Activated naive CD4-positive, alpha-beta T cell treated with anti-CD3 and anti-CD28 coated beads, Interleukin-2, amount 50 U/mL, for 24 hours (primary cell): ENCODE measurements around the gene ZBTB32.
"Not testable (repeated sequence)": the region's sequence is repeated elsewhere in the genome, so short reads cannot be mapped to it uniquely, and the experiment has no call there.

Experiments
- H3K27ac Mint-ChIP-seq: one replicate; pipeline ENCODE4 v1.8.0; 2021; ENCODE audit warnings: mild to moderate bottlenecking, mixed read lengths
- H3K27me3 Mint-ChIP-seq: one replicate; pipeline ENCODE4 v1.8.0; 2021; ENCODE audit warnings: mixed read lengths
- H3K36me3 Mint-ChIP-seq: one replicate; pipeline ENCODE4 v1.8.0; 2021; ENCODE audit warnings: mixed read lengths
- H3K4me1 Mint-ChIP-seq: one replicate; pipeline ENCODE4 v1.8.0; 2021; ENCODE audit warnings: mixed read lengths
- H3K4me3 Mint-ChIP-seq: one replicate; pipeline ENCODE4 v1.8.0; 2021; ENCODE audit warnings: mild to moderate bottlenecking, mixed read lengths
- H3K9me3 Mint-ChIP-seq: one replicate; pipeline ENCODE4 v1.8.0; 2021; ENCODE audit warnings: mixed read lengths

Gene ZBTB32

DNA sequence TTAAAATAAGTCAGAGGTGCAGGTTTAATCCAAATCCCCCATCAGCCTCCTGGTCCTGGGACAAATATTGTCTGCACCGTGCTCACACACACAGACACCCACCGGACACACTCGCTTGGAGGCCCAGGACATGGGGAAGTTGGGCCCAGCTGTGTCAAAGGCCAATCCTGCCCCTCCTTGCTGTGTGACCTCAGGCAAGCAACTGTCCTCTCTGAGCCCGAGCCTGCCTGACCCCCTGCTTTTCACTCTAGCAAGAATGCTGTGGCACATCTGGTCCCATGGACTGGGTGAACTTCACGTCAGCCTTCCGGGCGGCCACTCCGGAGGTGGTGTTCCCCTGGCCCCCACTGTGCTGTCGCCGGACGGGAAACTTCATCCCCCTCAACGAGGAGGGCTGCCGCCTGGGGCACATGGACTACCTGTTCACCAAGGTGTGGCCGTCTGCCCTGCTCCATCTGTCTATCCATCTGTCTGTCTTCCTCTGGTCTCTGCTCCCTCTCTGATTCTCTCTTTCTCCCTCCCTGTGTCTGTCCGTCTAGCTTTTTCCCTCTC lies 28.7 kb upstream of the ZBTB32 start:
- Mint-ChIP-seq H3K27me3 (peaks cover 9% of the 10 kb centered on the region), H3K4me3 (no peak overlapping the region), H3K9me3 (no peaks in the 10 kb centered on the region), H3K27ac (no peak overlapping the region), H3K36me3 (no peaks in the 10 kb centered on the region), H3K4me1 (peaks cover 8% of the 10 kb centered on the region)

DNA sequence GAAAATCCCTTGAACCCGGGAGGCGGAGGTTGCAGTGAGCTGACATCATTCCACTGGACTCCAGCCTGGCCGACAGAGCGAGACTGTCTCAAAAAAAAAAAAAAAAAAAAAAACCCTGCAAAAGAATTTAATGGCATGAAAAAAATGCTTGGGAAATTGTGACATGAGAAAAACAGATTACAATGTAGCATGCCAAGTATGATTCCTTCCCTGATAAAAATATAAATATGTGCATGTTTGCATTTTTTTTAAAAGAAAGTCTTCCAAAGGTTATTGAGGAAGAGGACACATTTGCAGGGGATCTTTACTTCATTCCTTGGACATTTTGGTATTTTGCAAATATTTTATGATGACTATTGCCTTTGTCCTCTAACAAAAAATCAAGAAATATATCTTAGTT lies 14.5 kb upstream of the ZBTB32 start:
- no peaks in the 10 kb centered on the region for H3K36me3 Mint-ChIP-seq
- no peak overlapping the region for H3K27ac Mint-ChIP-seq
- no peaks in the 10 kb centered on the region for H3K9me3 Mint-ChIP-seq
- no peaks in the 10 kb centered on the region for H3K27me3 Mint-ChIP-seq
- no peaks in the 10 kb centered on the region for H3K4me1 Mint-ChIP-seq
- H3K4me3 Mint-ChIP-seq = no peak overlapping the region

DNA sequence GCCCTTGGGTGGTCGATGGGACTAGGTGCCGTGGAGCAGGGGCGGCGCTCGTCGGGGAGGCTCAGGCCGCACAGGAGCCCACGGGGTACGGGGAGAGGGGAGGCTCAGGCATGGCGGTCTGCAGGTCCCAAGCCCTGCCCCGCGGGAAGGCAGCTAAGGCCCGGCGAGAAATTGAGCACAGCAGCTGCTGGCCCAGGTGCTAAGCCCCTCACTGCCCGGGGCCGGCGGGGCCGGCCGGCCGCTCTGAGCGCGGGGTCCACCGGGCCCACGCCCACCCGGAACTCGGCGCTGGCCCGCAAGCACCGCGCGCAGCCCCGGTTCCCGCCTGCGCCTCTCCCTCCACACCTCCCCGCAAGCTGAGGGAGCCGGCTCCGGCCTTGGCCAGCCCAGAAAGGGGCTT lies 13.3 kb upstream of the ZBTB32 start:
- not testable (repeated sequence) for H3K4me3 Mint-ChIP-seq, H3K27me3 Mint-ChIP-seq, H3K27ac Mint-ChIP-seq

DNA sequence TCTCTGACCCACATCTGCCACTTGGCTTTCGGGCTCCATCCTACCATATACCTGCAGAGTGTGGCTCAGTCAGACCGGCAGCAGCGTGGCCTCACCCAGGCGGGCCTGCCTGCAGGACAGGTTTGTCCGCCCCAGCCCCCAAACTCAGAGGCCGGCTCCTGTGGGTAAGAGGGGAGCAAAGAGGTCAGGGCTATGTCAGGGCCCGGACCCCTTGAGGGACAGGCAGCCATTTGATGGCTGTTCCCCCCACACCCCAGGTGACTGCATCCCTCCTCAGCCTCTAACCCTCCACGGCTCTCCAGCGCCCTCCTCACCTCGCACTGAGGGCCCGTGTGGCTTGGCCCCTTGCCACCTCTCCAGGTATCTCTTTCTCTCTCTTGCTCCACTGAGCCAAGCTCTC lies 12.3 kb upstream of the ZBTB32 start:
- Mint-ChIP-seq H3K9me3 (no peaks in the 10 kb centered on the region), H3K4me3 (no peak overlapping the region), H3K27ac (peak overlapping the region; percentile 53), H3K36me3 (no peaks in the 10 kb centered on the region), H3K4me1 (no peaks in the 10 kb centered on the region), H3K27me3 (no peaks in the 10 kb centered on the region)

More for the DNA sequence above, 13.3 kb upstream of the ZBTB32 start:
- not testable (repeated sequence) for H3K9me3 Mint-ChIP-seq, H3K36me3 Mint-ChIP-seq, H3K4me1 Mint-ChIP-seq

DNA sequence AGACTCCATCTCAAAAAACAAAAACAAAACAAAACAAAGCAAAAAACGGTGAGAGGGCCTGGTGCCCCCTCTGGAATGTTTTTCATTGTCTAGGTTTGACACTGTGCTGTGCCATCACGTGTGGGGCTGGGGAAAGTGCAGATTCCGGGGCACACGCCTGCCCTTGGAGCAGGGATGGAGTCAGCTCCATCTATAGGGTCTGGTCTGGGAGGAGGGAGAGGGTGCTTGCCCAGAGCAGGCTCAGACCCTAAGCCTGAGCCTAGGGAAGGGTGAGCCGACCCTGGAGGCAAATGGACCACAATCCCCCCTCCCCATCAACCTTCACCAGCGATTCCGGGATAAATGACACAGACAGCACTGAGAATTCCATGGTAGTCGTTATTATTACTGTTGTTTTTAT lies 10.9 kb upstream of the ZBTB32 start:
- no peak overlapping the region for H3K4me3 Mint-ChIP-seq
- H3K27me3 Mint-ChIP-seq = no peaks in the 10 kb centered on the region
- H3K36me3 Mint-ChIP-seq = no peaks in the 10 kb centered on the region
- no peaks in the 10 kb centered on the region for H3K9me3 Mint-ChIP-seq
- no peak overlapping the region for H3K27ac Mint-ChIP-seq
- no peaks in the 10 kb centered on the region for H3K4me1 Mint-ChIP-seq

DNA sequence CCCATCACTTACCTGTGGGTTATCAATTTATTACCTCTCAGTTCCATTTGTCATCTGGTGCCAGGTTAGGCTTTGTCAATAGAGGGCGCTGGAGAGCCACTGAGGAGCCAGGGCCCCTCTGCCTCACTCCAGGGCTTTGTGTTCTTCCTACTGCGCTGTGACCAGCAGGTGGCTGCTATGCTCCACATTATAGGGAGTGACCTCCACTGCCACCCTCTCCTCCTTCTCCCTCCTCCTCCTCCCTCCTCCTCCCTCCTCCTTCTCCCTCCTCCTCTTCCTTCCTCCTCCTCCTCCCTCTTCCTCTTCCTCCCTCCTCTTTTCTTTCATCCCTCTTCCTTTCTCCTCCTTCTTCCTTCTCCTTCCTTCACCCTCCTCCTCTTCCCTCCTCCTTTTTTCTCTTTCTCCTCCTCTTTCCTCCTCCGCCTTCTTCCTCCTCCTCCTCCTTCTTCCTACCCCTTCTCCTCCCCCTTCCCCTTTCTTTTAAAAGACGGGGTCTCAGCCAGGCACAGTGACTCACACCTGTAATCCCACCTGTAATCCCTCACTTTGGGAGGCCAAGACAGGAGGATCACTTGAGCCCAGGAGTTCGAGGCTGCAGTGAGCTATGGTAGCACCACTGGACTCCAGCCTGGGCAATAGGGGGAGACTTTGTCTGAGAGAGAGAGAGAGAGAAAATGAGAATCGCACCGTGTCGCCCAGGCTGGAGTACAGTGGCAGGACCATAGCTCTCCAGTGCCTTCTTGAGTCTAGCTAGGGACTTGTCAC lies 10.3 kb upstream of the ZBTB32 start:
- Mint-ChIP-seq H3K27me3 (no peaks in the 10 kb centered on the region), H3K36me3 (no peaks in the 10 kb centered on the region), H3K27ac (no peak overlapping the region), H3K4me1 (no peaks in the 10 kb centered on the region), H3K9me3 (no peaks in the 10 kb centered on the region), H3K4me3 (no peak overlapping the region)

DNA sequence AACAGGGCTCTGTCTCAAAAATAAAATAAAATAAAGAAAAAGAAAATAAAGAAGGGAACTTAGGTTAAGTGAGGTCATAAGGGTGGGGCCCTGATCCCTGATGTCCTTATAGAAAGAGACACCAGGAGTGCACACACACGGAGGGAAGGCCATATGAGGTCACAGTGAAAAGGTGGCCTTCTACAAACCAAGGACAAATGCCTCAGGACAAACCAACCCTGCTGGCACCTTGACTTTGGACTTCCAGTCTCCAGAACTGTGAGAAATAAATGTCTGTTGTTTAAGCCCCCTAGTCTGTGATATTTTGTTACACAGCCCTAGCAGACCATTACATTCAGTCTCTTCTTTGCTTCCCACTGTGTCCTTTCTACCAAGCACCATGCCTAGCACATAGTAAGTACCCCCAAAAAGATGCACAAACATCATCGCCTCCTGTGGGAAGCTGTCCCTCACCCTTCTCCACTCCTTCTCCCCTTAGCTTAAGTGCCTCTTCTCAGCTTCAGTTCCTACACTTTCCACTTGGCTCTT lies 8.4 kb upstream of the ZBTB32 start:
- H3K4me3 Mint-ChIP-seq = no peak overlapping the region
- H3K27ac Mint-ChIP-seq = no peak overlapping the region
- H3K9me3 Mint-ChIP-seq = no peaks in the 10 kb centered on the region
- no peaks in the 10 kb centered on the region for H3K27me3 Mint-ChIP-seq
- no peaks in the 10 kb centered on the region for H3K36me3 Mint-ChIP-seq
- H3K4me1 Mint-ChIP-seq = no peaks in the 10 kb centered on the region

DNA sequence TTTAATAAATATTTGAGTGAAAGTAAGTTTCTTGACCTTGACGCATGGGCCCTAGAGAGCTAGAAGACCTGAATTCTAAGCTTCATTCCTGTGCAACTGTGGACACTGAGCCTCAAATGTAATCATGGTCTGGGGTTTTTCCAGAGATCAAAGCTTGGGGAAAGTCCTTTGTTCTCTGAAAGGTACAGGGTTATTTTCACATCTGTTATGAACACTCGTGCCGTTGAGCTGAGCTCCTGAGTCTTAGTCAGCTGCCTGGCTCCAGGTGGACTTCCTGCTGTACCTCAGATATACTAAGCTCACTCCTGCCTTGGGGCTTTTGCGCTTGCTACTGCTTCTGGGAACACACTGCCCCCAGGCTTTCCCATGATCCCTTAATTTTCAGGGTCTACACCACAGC lies 7.5 kb upstream of the ZBTB32 start:
- Mint-ChIP-seq H3K4me3 (no peak overlapping the region), H3K27me3 (no peaks in the 10 kb centered on the region), H3K27ac (no peak overlapping the region), H3K9me3 (no peaks in the 10 kb centered on the region), H3K36me3 (no peaks in the 10 kb centered on the region), H3K4me1 (no peaks in the 10 kb centered on the region)

DNA sequence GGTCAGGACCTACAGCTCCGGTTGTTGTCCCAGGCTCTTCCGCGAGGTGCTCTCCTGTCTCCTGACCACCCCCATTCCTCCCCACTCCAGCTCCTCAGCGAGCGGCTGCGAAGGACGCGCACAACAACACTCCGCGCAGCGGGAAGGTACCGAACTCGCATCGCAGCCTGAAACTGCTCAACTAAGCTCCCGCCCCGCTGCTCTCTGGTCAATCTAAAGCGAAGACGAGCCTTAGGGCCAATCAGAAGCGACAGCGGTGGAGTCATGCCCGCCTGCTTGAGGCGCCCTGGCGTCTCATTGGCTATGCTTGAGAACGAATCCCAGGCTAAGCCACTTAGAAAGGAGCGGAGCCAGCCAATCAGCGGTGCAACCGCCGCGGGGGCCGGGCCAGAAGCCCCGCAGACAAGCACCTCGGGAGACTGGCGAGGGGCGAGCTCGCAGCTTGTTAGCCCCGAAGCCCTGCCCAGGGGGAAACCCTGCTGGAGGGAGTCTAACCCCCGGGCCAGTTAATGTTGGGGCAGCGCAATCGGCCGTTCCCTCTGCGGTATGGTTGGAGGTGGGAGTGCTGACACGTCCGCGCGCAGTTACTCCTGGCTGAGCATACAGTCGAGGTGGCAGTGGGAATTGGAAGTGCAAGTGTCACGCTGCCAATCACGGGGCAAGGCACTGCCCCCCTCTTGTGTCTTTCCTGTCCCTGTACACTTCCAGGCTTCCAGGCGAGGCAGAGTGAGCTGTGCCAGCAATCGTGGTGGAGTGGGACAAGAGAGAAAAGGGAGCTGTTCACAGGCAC lies 1.9 kb upstream of the ZBTB32 start:
- peak overlapping the region; percentile 97 for H3K4me3 Mint-ChIP-seq
- no peaks in the 10 kb centered on the region for H3K36me3 Mint-ChIP-seq
- peaks cover 7% of the 10 kb centered on the region for H3K4me1 Mint-ChIP-seq
- H3K9me3 Mint-ChIP-seq = no peaks in the 10 kb centered on the region
- no peaks in the 10 kb centered on the region for H3K27me3 Mint-ChIP-seq
- peak overlapping the region; percentile 89 for H3K27ac Mint-ChIP-seq

DNA sequence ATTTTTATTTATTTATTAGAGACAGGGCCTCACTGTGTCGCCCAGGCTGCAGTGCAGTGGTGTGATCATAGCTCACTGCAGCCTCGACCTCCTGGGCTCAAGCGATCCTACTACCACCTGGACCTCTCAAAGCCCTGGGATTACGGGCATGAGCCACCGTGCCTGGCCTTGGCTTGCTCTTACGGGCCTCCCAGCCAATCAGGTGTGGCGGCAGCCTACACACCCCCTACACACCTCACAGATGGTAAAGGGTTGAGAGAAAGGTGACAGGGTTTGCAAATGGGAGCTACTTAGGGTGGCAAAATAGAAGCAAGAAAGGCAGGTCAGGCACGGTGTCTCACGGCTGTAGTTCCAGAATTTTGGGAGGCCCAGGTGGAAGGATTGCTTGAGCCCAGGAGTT lies 1.0 kb upstream of the ZBTB32 start:
- no peak overlapping the region for H3K27ac Mint-ChIP-seq
- no peaks in the 10 kb centered on the region for H3K36me3 Mint-ChIP-seq
- H3K4me1 Mint-ChIP-seq = peaks cover 7% of the 10 kb centered on the region
- no peak overlapping the region for H3K4me3 Mint-ChIP-seq
- H3K9me3 Mint-ChIP-seq = no peaks in the 10 kb centered on the region
- H3K27me3 Mint-ChIP-seq = no peaks in the 10 kb centered on the region

DNA sequence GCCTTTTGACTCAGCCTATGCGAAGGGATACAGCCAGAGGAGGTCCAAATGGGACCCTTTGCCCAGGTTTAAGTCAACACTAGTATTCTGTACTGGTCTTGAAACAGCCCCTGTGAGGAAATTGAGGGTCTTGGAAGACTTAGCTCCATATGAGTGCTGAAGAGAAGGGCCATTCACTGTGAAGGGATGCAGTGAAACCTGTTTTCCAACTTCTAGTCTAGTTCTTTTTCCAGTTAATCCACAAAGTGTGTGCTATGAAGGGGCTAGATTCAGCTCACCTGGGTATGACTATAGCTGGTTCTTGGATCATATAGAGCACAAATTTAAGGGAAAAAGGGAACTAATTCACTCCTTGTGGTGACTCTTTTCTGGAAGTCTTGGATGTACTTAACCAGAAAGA lies 4.0 kb downstream of the ZBTB32 start:
- H3K36me3 Mint-ChIP-seq = no peaks in the 10 kb centered on the region

DNA sequence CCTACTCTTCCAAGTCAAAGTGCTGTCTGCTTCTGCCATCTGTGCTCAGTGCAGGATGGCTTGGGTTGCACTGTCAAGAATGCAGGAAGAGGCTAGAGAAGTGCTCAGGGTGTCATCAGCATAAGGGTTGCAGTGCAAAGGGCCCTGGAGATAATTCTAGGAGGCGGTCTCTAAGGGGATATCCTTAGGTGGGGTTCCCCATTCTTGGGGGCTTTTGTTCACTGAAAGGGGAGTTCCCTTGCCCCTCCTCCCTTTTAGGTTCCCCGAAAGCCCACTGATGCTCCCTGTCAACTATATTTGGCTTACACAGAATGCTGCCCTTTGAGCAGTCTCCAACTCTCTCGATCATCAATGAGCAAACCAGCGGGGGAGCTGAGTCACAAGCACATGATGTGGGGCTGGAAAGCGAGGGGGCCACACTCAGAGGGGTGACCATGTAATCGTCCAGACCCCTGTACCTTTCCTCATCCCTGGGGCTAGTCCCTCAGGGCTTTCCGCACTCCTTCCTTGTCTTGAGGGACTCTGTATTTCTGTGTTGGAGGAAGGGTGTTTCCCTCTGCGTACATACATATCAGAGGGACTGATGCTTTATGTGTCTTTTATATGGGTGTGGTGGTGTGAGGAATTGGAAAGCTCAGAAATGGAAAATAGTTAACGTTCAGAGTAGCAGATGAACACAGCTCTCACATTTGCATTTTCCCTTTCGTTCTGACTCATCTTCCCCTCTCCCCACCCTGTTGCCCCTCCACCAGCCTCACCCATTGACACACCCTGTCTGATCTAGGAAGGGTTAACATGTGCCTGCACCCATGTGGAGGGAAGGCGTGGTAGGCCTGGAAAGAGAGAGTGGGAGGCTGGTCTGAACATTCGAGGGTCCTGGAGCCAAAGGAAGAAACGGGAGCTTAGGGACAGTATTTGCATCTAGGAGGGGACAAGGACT lies 6.7 kb downstream of the ZBTB32 start:
- H3K4me1 Mint-ChIP-seq = peaks cover 54% of the 10 kb centered on the region
- H3K4me3 Mint-ChIP-seq = peak overlapping the region; percentile 67
- peak overlapping the region; percentile 97 for H3K27ac Mint-ChIP-seq
- H3K9me3 Mint-ChIP-seq = no peaks in the 10 kb centered on the region
- H3K36me3 Mint-ChIP-seq = peaks cover 1% of the 10 kb centered on the region
- no peaks in the 10 kb centered on the region for H3K27me3 Mint-ChIP-seq

More for the DNA sequence above, 4.0 kb downstream of the ZBTB32 start:
- Mint-ChIP-seq H3K4me1 (peaks cover 31% of the 10 kb centered on the region), H3K4me3 (no peak overlapping the region), H3K9me3 (no peaks in the 10 kb centered on the region), H3K27me3 (no peaks in the 10 kb centered on the region), H3K27ac (no peak overlapping the region)

DNA sequence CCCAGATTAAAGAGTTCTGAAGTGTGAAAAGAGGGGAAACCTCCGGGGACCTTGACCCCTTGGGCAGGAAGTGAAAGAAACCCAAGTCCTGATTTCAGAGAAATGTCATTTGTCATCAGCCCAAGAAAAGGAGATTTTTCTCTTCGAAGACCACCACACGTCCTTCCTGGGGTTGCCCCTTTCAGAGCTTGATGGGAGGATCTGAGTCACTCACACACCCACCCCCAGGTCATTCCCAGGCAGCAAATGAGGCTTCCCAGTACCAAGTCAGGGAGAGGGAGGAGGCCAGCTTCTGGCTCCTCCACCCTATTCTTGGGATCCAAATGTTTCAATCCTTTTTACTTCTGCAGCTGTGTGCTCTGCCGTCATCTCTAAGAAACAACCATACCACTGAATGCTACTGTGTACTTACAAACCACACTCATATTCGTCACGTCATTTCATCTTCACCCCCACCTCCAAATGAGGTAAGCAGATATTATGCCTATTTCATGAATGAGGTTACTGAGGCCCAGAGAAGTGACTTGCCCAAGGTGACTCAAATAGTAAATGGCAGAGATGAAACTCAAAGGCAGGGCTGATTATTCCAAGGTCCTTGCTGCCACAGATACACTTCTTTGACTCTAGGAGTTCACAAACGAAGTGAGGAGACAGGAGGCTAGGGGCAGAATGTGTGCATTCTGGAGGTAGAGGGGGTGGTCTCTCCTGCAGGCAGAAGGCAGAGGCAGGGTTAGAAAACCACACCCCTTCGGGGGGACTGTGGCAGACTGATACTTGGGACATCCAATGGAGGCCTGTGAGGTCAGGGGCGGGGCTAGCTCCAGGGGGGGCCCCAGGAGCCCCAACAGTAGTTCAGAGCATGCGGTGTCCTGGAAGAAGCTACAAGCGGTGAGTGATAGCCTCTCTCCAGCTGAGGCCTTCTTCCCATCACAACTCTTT lies 8.5 kb downstream of the ZBTB32 start:
- peaks cover 62% of the 10 kb centered on the region for H3K4me1 Mint-ChIP-seq
- no peaks in the 10 kb centered on the region for H3K27me3 Mint-ChIP-seq
- peak overlapping the region; percentile 91 for H3K4me3 Mint-ChIP-seq
- peak overlapping the region; percentile 97 for H3K27ac Mint-ChIP-seq
- H3K9me3 Mint-ChIP-seq = no peaks in the 10 kb centered on the region
- peaks cover 3% of the 10 kb centered on the region for H3K36me3 Mint-ChIP-seq

DNA sequence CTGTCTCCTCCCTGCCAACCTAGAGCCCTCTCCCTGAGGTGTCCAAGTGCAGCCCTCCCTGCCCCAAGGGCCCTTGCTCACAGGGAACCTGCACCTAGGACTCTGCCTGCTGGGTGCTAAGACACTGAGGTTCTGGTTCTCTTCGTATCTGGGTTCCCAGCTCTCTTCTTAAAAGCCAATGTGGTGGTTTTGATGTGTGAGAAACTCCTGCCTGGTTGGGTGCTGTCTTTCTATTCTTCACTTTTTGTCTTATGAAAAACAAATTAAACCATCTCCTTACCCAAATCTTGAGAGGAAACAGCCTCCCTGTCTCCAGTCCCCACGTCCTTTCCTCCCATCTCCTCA lies 9.1 kb downstream of the ZBTB32 start:
- Mint-ChIP-seq H3K27ac (peak overlapping the region; percentile 97), H3K27me3 (no peaks in the 10 kb centered on the region), H3K36me3 (peaks cover 3% of the 10 kb centered on the region), H3K9me3 (no peaks in the 10 kb centered on the region), H3K4me1 (peaks cover 62% of the 10 kb centered on the region), H3K4me3 (peak overlapping the region; percentile 91)
